HG03025 (cell line): ENCODE measurements around the gene SPO11.
"Not testable (repeated sequence)": the region's sequence is repeated elsewhere in the genome, so short reads cannot be mapped to it uniquely, and the experiment has no call there.

Source experiments
- ATAC-seq: cut with Tn5 transposase; IDR thresholded peaks from one replicate; pipeline ENCODE4 v1.9.1; 2021; ENCODE audit warnings: mild to moderate bottlenecking, moderate library complexity; ENCODE audit not compliant: unreplicated experiment, low FRiP score

Gene SPO11

GRCh38 chr20:57332105-57333089 is 2.8 kb downstream of the SPO11 start:
- no peak for ATAC-seq

GRCh38 chr20:57335392-57335791 is 5.8 kb downstream of the SPO11 start:
- ATAC-seq, result no peak

- ATAC-seq, result no peak
Measured at GRCh38 chr20:57341663-57342062, 12.1 kb downstream of the SPO11 start.

- ATAC-seq, result no peak
Measured at GRCh38 chr20:57342829-57343228, 13.2 kb downstream of the SPO11 start.

GRCh38 chr20:57346477-57346876 is 16.9 kb downstream of the SPO11 start:
- ATAC-seq, result no peak

- ATAC-seq, result no peak
Measured at GRCh38 chr20:57347393-57347792, 17.8 kb downstream of the SPO11 start.

- ATAC-seq, result not testable (repeated sequence)
Measured at GRCh38 chr20:57348200-57348921, 18.8 kb downstream of the SPO11 start.

GRCh38 chr20:57348922-57349574 is 19.4 kb downstream of the SPO11 start:
- not testable (repeated sequence) for ATAC-seq

GRCh38 chr20:57350081-57350710 is 20.6 kb downstream of the SPO11 start:
- no peak for ATAC-seq

- not testable (repeated sequence) for ATAC-seq
Measured at GRCh38 chr20:57350726-57351041, 21.1 kb downstream of the SPO11 start.

- peak; percentile 72 for ATAC-seq
Measured at GRCh38 chr20:57351042-57351783, 21.6 kb downstream of the SPO11 start, which contains the start of gene RAE1. Gene RAE1 (plus strand): TSS chr20:57351255. CDS start chr20:57354039, 2,784 bp downstream.

- no peak for ATAC-seq
Measured at GRCh38 chr20:57352305-57352704, 22.7 kb downstream of the SPO11 start.

GRCh38 chr20:57353351-57353750 is 23.7 kb downstream of the SPO11 start:
- ATAC-seq, result no peak

GRCh38 chr20:57361517-57361916 is 31.9 kb downstream of the SPO11 start:
- no peak for ATAC-seq

- no peak for ATAC-seq
Measured at GRCh38 chr20:57364451-57364850, 34.8 kb downstream of the SPO11 start.

- no peak for ATAC-seq
Measured at GRCh38 chr20:57369596-57369995, 40.0 kb downstream of the SPO11 start.

- no peak for ATAC-seq
Measured at GRCh38 chr20:57370316-57370715, 40.7 kb downstream of the SPO11 start.

GRCh38 chr20:57371363-57371762 is 41.8 kb downstream of the SPO11 start:
- no peak for ATAC-seq

GRCh38 chr20:57372157-57372556 is 42.6 kb downstream of the SPO11 start:
- ATAC-seq, result no peak
